Activated T-helper 9 cell treated with anti-CD3 and anti-CD28 coated beads, Interleukin-2, amount 50 U/mL, for 16 hours (primary cell): ENCODE measurements around the gene UBR2.
"Not testable (repeated sequence)": the region's sequence is repeated elsewhere in the genome, so short reads cannot be mapped to it uniquely, and the experiment has no call there.

Source experiments
- DNase-seq: peaks from one replicate; pipeline ENCODE4 v3.0.0-alpha.2; 2020; ENCODE audit warnings: low read depth

Gene UBR2

GRCh38 chr6:42555477-42556457 lies 8.1 kb upstream of the UBR2 start:
- DNase-seq: no peak

GRCh38 chr6:42556462-42556861 lies 7.4 kb upstream of the UBR2 start:
- DNase-seq: no peak

GRCh38 chr6:42559276-42559675 lies 4.6 kb upstream of the UBR2 start:
- DNase-seq: not testable (repeated sequence)

- DNase-seq: no peak
Measured at GRCh38 chr6:42561986-42562385, 1.8 kb upstream of the UBR2 start.

GRCh38 chr6:42562788-42563405 lies 932 bp upstream of the UBR2 start:
- no peak for DNase-seq

- no peak for DNase-seq
Measured at GRCh38 chr6:42564506-42564825, 637 bp downstream of the UBR2 start.

DNA sequence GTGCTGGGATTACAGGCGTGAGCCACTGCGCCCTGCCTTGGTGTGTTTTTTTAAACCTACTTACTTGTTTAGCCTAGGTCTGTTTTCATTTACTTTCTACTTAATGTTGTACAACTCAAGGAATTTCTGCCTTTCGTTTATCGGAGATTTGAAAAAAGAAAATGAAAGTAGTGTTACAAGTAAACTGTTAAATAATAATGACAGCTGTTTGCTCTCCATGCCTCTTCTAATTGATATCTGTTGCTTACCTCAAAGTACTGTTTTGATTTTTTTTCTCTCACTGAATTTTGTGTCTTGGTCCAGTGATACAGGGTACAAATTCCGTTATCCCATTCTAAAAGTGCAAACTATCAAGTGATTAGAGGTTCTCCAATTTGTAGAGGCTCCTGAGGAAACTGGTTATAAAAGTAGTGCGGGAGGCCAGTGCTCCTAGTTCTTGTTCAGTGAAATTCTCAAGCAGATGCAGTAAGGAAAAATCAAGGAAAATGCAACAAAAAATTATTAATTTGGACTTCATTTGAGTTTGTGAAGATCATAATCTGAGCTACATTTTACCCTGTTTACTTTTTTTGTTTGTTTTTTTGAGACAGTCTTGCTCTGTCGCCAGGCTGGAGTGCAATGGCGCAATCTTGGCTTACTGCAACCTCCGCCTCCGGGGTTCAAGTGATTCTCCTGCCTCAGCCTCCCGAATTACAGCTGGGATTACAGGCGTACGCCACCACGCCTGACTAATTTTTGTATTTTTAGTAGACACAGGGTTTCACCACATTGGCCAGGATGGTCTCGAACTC lies 2.2 kb downstream of the UBR2 start:
- DNase-seq: no peak

DNA sequence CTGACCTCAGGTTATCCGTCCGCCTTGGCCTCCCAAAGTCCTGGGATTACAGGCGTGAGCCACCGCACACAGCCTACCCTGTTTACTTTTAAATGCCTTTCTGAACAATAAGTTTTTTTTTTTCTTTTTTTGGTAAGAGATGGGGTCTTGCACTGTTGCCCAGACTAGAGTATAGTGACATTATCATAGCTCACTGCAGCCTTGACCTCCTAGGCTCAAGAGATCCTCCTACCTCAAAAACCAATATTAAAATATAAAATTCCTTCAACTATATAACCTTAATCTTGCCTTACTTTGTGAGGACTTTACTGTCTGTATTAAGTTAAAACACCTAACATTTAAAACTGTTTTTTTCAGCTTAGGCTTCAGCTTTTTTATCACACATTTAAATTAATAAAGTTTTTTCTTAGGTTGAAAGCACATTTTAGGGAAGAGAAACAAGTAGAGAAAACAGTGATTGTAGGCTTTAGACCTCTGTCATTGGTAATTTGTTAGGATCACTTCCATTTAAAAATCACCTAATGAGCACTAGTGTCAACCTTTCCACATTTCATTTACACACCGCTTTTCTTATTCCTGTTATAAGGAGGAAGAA lies 2.9 kb downstream of the UBR2 start:
- no peak for DNase-seq

DNA sequence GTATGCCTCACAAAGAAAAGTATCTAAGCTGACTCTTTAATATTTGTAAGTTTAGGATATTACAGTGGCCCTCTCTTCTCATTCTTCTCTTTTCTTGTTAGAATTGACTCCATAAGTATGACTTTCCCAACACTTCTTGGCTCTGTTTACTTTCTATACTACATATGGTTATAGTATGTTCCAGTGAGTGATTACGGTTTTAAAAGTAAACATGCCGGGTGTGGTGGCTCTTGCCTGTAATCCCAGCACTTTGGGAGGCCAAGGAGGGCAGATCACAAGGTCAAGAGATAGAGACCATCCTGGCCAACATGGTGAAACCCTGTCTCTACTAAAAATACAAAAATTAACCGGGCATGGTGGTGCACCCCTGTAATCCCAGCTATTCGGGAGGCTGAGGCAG lies 3.4 kb downstream of the UBR2 start:
- DNase-seq: not testable (repeated sequence)

DNA sequence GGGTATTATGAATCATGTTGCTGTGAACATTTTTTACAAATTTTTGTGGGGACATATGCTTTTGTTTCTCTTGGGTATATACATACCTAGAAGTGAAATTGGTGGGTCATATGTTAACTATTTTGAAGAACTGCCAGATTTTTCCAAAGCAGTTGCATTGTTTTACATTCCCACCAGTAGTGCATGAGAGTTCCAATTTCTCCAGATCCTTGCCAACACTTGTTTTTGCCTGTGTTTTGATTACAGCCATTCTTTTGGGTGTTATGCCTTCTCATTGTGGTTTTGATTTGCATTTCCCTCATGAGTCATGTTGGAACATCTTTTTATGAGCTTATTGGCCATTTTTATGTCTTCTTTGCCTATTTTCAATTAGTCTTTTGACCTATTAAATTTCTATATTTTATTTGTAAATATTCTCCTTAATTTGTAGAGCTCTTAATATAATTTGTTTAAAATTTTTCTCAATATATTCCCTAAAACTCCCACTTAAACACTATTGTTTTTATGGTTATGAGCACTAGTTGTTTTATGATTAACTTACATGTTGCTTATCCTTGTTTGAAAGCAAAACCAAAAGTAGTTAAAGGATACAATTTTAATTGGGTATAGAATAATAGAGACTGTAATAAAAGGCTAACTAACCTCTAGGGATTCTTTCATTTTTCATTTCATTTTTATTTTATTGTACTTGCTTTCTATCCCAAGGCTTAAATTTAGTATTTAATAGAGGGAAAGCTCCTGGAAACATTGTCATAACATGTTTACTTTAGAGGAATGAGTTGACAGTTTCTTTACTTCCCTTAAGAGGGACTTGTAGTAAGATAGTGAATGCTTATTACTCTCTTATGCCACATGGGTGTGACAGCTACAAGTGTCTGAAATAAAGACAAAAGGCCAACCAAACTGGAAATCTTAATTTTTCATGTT lies 5.5 kb downstream of the UBR2 start:
- DNase-seq: no peak

DNA sequence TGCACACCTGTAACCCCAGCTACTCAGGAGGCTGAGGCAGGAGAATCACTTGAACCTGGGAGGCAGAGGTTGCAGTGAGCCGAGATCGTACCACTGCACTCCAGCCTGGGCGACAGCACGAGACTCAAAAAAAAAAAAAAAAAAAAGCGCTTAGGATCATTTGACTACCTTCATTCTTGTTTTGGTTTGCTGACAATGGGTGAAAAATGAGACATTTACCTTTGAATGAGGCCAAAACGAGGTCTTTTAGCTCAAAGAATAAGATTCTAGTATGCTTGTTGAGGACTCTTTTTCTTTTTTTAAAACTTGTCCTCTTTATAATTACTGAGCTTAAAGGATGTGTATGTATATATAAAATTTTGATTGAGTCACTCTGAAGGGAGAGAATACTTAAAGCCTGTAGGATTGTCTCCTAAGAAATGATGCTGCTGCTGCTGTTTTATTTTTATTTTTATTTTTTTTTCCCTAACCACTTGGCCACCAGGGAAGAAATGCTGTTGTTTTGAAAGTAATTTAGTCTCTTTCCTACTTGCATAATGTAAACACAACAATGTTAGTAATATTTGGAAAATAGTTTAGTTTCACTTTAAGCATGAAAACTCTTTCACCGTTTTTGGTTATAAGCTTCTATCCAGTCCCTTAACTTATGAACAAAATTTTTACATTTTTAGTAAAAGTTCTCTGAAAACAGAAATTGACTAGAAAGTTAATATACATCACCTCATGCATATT lies 7.9 kb downstream of the UBR2 start:
- no peak for DNase-seq

DNA sequence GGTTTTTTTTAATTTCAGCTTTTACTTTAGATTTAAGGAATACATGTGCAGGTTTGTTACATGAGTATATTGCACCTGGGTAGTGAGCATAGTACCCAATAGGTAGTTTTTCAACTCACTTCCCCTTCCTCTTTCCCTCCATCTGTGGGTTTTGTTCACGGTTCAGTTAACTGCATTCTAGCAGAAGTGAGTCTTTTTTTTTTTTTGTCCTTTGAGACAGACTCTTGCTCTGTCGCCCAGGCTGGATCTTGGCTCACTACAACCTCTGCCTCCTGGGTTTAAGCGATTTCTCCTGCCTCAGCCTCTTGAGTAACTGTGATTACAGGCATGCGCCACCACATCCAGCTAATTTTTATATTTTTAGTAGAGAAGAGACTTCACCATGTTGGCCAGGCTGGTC lies 8.7 kb downstream of the UBR2 start:
- no peak for DNase-seq

DNA sequence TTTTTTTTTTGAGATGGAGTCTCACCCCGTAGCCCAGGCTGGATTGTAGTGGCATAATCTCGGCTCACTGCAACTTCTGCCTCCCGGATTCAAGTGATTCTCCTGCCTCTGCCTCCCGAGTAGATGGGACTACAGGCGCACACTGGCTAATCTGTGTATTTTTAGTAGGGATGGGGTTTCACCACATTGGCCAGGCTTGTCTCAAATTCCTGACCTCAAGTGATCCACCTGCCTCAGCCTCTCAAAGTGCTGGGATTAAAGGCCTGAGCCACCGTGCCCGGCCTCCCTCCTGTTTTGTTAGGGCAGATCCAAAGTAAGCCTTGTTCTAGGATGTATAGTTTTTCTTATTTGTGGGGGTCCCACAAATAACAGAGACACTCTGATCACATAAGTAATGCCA lies 12.7 kb downstream of the UBR2 start:
- DNase-seq: not testable (repeated sequence)

- no peak for DNase-seq
Measured at GRCh38 chr6:42598300-42598699, 34.5 kb downstream of the UBR2 start.

GRCh38 chr6:42599558-42599957 lies 35.7 kb downstream of the UBR2 start:
- DNase-seq: no peak

DNA sequence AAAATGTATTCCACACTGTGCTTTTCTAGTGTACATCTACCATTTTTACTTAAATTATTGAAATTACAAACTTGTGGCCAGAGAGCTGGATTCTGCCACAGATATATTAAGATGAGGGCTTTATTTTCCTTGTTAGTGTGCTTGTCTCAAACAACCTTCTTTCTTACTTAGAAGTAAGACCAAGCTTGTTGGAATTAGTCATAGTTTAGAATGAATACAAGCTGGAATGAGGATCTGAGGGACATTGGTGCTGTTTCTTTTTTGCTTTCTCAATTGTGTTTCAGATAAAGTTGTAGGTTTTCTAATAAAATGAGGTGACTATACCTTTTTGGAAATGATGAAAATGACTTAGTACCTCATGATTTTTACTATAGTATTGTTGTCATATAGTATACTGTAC lies 40.3 kb downstream of the UBR2 start:
- no peak for DNase-seq

GRCh38 chr6:42604699-42605098 lies 40.9 kb downstream of the UBR2 start:
- not testable (repeated sequence) for DNase-seq

DNA sequence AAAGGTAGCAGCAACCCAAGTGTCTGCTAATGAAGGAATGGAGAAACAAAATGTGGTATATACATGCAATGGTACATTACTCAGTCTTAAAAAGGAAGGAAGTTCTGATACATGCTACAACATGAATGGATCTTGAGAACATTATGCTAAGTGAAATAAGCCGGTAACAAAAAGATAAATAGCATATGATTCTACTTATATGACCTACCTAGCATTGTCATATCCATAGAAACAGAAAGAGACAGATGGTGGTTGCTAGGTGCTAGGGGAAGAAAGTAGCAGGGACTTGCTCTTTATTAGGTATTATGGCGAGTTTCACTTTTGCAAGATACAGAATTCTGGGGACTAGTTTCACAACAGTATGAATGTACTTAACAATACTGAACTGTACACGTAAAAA lies 46.6 kb downstream of the UBR2 start:
- no peak for DNase-seq

DNA sequence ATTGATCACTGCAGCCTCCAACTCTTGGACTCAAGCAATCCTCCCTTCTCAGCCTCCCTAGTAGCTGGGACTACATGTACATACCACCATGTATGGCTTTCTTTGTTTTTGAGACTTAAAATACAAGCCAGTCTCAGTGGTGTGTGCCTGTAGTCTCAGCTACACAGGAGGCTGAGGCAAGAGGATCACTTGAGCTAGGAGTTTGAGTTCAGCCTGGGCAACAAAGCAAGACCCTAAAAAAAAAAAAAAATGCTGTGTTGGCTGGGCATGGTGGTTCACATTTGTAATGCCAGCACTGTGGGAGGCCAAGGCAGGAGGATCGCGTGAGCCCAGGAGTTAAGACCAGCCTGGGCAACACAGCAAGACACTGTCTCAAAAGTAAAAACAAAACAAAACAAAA lies 51.7 kb downstream of the UBR2 start:
- no peak for DNase-seq

DNA sequence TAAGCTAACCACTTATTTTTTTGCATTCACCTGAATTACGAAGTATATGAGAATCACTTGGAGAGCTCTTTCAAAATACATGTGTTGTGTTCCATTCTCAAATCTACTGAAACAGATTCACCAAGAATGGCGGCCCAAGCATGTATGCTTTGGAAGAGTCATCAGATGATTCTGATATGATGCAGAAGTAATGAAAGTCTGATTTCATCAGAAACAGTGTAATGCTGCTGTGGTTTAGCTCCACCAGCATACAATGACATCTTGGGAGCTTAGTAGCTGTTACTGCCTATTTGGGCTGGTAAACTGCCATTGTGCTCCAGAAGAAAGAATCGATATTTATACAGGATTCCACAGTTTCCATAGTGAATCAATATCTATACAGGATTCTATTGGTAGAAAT lies 52.9 kb downstream of the UBR2 start:
- DNase-seq: no peak

DNA sequence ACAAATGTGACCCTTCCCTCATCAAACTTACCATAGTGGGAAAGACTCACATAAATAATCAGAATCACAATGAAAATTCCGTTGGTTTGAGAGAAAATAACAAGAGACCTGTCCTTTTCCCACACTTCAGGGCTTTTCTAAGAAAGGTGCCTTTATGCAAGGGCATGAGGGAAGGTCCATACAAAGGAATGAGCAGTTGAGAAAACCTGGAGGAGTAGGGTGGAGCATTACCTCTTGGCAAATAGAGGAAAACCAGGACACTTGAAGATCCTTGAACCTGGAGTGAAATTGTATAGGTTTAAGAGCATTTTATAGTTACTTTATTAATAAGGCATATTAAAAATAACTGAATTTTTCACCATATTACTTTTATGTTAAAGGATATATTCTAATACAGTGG lies 54.3 kb downstream of the UBR2 start:
- DNase-seq: no peak
